Measurements from ENCODE around the gene ACAN.

GRCh38 chr15:88828791-88829190 is 25.6 kb downstream of the ACAN start:
- TF ChIP-seq POLR2AphosphoS5 (IDR thresholded peaks at IDR 0.05; ENCODE audit: low read depth) (no peak), CTCF (IDR thresholded peaks at IDR 0.05; ENCODE audit: insufficient read depth, low read length) (no peak), SPI1 (IDR thresholded peaks at IDR 0.05; ENCODE audit: borderline replicate concordance, low read depth) (no peak), REST (IDR thresholded peaks at IDR 0.05; ENCODE audit: insufficient replicate concordance, low read depth) (no peak)
